Stimulated activated CD4-positive, alpha-beta T cell treated with anti-CD3 and anti-CD28 coated beads, Interleukin-1b, Interleukin-23, amount 100 ng/mL, for 48 hours (primary cell): ENCODE measurements around the gene AKAP6.

Experiments
- DNase-seq: peaks from one replicate; pipeline ENCODE4 v3.0.0-alpha.2; 2020

Gene AKAP6

DNA sequence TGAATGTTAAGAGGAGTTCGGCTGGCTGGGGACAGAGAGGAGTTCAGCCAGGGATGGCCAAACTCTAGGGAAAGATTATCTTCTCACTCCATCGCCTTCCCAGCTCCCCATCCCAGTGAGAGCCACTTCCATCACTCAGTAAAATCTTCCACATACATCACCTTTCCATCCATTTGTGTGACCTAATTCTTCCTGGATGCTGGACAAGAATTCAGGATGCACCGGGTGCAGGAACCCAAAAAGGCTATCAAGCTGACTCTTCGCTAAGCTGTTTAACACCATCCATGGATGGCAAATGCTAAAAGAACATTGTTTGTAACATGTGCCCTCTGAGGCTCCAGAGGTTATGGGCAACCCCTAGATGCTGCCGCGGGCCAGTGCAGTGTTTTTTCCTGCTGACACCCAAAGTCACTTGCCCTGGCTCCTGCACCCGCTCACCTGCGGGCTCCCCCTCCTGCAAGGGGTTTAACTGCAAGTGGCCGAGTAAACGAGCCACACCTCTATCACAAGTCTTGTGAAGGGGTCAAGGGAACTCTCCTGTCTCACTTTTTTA is 393.6 kb downstream of the AKAP6 start:
- no peak for DNase-seq

DNA sequence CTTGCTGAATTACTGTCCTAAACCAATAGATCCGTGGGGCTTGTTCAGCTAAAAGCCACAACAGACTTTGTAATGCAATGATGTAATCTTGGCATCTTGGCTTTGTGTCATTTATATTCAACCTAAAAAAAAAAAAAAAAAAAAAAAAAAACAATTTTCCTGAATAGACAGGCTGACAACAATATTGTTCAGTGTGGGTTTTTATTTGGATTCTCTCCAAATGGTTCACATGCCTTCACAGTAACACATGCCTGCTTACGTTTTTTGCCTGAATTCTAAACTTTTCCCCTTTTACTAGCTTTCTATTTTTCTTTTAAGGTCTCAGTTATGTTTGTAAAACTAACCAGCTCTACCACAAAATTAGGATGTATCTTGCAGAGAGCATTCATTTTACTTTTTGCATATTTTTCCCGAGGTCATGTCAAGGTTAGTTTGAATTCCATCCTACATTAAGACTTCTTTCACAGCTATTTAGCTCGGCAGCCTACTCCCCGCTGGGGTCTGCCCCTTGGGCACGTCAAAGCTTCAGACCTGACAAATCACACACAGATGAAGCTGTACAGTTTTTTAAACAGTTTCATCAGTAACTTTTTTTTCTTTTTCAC is 395.9 kb downstream of the AKAP6 start:
- no peak for DNase-seq

DNA sequence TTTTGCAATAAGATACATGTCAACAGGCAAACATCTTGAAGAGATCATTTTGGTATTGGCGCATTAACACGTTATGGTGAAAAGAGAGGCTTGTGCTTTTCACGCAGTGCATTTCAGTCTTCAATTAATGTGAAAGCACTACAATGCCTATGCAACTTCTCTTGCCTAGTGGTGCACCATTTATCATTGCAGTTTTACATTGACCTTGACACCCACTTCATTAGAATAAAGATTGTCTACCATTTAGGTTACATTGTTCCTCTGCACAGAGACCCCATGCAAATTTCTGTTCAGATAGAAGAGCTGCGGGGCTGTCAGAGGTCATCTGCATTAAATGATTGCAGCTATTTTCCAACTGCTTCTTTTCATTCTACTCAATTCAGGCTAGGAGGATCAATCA is 397.4 kb downstream of the AKAP6 start:
- no peak for DNase-seq

DNA sequence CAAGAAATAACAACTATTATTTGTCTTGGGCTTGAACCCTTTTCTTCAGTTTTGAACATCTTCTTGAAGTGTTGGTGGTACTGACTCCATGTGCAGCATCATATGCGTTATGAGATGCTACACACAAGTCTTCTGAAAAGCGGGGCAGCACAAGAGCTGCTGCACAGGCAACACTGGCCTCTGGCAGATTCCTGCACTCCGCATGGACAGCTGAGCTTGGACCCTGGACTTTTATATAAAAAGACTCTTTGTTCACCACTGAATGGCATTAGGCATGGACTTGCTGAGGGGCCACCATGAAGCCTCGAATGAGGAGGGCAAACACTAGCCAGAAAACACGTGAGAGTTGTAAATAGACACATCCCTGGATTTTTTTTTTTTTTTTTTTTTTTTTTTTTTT is 398.7 kb downstream of the AKAP6 start:
- no peak for DNase-seq

DNA sequence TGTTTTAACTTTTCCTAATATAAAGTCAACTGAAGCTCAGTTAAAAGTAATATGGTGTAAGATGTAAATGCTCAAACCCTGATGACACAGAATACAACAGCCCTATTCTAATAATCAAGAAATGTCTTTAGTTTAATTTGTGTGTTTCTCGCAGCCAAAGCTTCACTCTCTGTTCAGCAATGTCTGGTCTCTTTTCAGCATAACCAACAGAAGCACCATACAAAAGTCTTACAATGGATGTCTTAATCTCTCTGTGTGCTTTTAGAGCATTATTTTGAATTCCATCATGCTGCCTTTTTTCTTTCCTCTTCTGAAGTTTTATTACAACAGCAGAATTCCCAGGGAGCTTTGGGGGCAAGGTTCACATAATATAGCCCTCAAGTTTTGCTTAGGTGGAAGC is 399.4 kb downstream of the AKAP6 start:
- no peak for DNase-seq

DNA sequence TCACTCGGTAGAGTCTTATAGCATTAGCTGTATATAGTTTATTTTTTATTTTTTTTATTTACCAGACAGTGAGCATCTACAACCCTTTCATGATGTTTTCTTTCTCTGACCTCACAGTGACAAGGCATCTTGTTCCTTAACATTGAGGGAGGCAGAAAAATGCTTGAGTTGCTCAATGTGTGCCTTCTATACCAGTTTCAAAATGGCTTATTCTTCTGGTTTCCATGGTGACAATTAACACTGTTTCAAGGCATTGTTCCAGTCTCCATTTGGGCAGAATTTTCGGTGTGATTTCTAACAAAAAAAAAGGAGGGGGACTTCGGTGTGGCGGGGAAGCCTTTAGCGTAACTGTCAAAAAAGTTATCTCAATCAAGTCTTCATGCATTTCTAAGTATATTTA is 399.9 kb downstream of the AKAP6 start:
- DNase-seq, result no peak

DNA sequence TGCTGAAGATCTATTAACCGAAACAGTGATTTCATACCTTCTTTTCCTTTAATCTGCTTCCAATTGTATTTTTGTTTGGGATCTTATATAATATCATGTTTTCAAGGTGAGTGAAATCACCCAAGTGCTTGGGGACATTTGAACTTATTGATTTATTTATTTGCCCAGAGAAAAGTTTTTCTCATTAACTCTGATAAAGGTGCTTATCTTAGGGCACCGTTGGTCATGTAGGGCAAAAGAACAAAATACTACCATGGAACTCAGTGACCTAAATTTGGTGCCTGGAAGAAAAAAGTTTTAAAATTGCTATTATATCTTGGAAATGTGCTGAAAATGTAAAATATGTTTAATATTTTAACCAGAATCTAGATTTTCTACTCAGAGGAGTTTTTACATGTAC is 402.2 kb downstream of the AKAP6 start:
- DNase-seq, result no peak

DNA sequence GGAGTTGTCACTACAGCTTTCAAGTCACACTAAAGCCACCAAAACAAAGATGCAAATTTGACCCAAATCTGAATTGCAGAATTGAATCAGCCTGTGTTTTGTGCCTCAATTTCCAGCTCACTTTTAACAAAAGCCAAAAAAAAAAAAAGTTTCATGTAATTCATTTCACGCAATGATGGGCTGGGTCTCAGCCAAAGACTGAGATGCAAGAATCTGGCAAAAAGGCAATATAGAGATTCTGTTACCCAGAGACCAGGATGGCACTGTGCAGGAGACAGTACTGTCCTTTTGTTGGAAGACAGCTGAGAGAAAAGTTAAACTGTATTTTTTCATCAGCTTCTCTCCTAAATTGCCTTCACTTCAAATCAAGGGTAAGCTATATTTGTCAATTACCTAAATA is 403.9 kb downstream of the AKAP6 start:
- DNase-seq, result no peak

DNA sequence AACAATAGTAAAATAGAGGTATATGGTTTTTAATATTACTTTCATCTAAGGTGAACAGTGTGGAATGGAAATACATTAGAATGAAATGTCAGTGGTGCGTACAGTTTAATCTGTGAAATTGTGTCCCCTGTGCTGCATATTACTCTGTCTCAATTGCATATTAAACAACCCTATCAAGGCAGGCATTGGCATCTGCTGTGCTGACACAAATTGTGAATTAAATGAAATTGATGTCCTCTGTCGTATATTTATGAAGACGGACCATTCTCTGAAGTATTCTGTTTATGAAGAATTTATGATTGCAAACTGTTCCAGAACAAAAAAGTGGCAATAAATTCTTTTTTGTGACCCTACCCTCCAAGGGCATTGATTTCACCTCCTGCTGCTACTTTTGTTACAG is 405.2 kb downstream of the AKAP6 start:
- no peak for DNase-seq

DNA sequence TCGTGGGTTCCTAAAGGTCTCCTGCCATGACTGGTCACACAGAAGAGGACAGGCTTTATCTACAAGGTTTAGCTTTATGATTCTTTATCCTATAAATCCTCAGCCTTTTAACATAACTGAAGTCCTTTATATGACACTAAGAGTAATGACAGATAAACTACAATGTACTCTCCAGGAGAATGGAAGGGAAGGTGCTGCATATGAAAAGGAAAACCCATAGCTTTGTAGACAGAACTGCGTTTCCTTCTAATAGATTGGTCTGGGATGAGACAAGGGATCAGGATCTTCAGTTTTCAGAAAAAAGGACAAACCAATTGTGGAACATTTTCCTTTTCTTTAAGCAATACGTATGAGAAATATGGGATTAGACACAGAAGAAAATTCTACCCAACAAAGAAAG is 408.5 kb downstream of the AKAP6 start:
- no peak for DNase-seq

DNA sequence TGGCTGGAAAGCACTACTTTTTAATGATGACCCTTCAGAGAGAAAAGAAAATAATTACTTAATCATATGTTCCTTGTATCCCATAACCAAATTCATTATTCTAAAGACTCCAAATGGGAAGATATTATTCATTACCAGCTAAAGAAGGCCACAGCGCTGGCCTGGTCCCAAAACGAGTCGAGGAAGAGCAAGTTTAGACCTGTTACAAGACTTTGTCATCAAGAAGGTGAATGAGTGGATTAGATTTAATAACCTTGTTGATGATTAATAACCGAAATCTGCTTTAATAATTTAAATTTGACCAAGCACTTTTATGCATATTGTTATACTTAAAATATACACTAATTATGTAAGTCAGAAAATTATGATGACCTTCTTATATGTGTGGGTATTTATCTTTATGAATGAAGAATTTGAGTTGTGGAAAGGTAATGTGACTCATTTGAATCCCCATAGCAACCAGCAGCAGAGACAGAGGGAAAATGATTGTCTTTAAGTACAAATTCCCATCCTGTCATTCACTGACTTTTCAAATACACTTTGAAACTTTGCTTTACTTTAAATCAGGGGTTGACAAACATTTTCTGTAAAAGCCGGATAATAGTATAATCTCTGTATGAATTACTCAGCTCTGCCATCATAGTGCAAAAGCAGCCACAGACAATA is 409.2 kb downstream of the AKAP6 start:
- no peak for DNase-seq

DNA sequence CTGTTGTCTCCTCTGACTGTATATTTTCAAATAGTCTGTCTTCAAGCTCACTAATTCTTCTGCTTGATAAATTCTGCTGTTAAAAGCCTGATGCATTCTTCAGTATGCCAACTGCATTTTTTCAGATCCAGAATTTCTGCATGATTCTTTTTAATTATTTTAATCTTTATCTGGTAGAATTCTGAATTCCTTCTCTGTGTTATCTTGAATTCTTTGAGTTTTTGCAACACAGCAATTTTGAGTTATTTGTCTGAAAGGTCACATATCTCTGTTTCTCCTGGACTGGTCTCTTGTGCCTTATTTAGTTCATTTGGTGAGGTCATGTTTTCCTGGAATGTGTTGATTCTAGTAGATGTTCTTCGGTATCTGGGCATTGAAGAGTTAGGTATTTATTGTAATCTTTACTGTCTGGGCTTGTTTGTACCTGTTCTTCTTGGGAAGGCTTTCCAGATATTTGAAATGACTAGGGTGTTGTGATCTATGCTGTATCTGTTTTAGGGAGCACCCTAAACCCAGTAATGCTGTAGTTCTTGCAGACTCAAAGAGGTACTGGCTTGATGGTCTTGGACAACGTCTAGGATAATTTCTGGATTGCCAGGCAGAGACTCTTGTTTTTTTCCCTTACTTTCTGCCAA is 415.8 kb downstream of the AKAP6 start:
- no peak for DNase-seq

DNA sequence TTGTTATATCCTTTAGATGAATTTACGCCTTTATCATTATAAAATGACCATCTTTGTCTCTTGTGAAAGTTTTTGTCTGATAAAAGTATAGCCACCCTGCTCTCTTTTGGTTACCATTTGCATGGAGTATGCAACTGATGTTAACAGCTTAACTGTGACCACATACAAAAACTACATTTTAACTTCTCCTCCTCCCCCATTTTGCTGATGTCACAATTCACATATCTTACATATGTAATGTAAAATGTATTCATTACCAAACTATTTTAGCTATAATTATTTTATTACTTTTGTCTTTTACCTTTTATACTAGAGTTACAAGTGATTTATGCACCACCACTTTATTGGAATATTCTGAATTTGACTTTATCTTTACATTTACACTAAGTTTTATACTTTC is 425.1 kb downstream of the AKAP6 start:
- DNase-seq, result no peak

DNA sequence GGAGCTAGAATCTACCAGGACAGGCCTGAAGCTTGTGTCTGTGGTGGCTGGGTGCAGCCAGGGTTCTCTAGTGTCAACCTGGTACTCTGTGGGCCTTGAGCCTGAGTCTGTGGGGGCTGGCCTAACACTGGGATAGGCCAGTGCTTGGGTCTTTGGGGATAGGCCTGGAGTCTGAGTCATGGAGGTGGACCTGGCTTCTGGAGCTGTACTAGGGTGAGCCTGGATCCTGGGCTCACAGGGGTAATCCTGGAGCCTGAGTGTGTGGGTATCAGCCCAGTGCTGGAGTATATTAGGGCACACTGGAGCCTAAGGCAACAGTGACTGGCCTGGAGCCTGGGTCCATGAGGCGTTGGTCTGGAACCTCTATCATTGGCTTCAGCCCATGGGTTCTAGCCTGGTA is 427.1 kb downstream of the AKAP6 start:
- no peak for DNase-seq

DNA sequence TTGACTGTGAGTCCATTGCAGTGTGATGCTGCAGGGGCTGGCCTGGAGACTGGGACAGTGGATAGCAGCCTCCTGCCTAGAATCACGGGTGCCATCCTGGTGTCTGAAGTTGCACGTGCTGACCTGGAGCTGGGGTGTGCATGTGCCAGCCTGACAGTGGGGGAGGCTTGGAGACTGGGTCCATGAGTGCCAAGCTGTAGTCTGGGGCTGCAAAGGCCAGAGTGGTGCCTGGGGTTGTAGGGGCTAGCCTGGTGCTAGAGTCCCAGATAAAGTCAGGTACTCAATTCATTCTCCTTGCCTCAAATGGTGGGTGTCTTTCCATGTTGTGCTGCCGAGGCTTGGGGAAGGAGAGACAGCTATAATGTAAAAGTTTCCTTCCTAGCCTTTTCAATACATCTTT is 427.7 kb downstream of the AKAP6 start:
- no peak for DNase-seq

DNA sequence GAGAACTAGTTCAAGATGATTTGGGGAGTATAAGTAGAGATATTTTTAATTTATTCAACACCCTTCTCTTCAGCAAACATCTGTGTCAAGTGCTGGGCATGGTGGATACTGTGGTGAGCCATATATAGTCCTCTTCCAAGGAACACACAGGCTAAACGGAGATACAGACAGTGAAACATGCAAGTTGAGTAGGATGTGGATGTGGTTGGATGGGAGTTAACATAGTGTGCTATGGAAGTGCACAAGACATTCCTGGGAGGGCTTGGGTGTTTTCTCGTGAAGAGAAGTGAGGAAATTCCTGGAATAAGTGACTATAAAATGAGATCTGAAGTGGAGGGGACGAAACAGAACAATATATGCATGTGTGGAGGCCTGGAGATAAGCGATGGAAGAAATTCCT is 428.5 kb downstream of the AKAP6 start:
- DNase-seq, result no peak

DNA sequence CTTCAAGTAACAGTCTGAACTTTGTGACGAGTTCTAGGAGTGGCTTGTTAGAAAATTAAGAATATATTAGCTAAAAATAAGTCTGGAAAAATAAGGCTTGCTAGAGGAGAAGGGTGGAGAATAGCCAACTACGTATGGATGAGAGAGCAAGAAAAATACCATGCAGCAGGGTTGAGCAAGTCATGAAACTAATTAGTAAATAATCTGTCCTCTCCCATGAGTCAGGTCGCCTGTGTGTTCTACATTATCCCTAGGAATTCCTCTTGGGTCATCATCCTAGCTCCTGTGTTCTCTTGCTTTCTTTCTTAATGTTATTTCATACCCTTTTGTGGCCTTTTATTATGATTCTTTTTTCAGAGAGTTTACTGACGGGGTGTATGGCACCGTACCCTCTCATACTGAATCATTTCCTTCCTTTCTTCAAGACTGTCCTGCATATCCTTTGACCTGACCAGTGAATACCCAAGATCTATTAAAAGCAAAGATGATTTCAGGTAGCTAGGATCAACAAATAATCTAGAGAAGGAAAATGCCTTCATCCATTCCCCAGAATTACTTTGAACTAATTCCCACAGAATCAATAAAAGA is 432.4 kb downstream of the AKAP6 start:
- no peak for DNase-seq

DNA sequence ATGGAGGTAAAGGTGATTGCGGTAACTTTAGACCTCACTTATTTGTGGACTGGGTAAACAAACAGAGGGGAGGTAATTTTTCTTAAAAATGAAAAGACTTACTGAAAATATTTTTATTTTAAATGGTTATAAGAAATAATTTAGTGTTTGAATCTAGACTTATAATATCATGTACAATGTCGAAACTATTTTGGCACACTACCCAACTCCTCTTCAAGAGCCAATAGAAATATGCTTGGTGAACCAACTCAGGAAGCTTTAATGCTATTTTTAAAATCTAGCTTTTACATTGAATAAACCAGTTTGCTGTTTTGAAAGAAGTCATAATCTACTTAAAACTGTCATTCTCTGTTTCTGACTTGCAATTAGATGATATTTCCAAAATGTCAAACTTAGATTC is 433.8 kb downstream of the AKAP6 start:
- DNase-seq, result no peak

DNA sequence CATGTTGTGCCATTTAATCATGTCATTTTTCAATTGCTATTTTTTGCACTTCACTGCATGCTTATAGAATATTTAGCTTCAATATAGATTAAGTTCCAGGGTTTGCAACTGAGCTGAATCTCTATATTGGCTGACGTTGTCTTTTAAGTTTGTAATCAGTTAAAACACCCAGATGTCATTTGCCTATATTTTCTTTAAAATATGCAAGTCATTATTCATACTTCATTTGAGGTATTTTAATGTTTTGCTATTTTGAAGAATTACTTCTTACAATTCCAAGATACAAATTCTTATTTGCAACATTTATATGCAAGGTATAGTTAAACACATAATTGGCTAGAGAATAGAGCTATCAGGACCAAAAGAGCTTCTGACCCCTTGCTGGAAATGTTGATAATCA is 434.6 kb downstream of the AKAP6 start:
- DNase-seq, result no peak

DNA sequence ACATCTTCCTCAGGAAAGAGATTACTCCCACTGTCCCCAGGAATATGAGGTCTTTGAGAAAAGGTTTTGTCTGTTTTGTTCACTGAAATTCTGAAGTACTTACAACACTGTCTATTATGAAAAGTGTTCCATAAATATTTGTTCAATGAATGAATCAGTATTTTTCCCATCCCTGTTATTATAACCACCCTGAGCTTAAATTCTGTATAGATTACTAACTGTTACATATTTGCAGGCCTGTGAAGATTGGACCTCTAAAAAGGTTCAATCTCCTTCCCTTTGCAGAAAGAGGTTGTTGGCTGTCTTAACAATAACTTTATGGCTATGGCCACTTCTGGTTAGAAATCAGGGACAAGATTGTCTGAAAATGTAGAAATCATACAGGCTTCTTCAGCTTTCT is 435.0 kb downstream of the AKAP6 start:
- DNase-seq, result no peak

DNA sequence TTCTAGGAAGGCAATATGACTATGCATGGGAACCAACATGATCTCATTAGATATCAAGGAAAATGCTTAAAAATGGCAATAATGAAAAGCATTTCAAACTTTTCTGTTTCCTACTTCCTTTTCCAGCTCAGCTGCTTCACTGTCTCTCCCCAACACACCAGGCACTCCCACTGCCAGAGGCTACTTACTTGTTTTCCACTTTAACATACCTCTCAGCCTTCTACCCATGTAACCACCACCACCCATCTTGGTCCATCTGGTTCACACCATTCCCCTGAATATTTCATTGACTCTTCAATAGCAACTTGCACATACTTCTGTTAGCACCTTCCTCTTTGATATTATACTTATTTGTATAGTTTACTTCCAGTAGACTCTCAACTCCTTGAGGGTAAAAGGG is 441.3 kb downstream of the AKAP6 start:
- no peak for DNase-seq

DNA sequence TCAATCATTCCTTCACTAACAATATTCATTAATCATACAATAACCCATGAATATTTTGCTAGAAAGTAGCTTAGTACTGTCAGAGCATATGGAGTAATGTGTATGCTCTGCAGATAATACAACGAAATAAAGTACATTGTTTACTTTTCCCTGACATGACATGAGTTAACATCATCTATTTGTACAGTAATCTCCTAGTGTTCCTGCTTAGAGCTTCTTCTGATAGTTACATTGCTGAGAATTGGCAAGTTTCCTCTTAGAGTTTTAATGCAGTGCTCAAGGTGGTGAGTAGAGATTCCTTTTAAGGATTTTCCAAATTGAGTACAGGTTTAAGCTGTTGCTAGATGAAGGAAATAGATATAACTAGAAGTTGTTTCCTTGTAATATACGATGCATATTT is 445.1 kb downstream of the AKAP6 start:
- DNase-seq, result no peak

DNA sequence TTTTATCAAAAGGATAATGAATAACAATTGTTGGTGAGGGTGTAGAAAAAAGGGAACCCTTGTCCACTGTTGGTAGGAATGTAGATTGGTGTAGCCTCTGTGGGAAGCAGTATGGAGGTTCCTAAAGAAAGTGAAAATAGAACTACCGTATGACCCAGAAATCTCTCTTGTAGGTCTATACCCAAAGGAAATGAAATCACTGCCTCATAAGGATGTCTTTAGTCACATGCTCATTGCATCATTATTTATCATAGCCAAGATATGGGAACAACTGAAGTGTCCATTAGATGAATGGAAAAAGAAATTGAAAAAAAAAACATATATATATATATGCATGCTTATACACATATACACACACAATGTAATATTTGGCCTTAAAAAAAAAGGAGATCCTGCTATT is 450.7 kb downstream of the AKAP6 start:
- DNase-seq, result no peak

DNA sequence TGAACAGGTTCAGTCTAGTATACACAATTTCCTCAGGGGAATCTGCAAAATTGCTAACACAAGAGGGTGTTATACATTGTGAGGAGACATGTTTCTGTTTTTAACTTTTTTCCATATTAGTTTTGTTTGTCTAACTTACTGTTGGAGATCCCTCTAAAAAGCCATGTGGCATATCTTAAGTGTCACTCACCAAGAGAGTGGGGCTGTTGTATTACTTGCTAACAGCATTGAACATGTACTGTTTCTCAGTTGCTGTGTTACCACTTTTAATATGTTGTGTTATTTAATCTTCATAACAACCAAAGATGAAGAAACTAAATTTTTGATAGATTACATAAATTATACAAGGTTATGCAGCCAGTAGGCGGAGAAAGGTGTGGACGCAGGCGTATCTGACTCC is 455.3 kb downstream of the AKAP6 start:
- DNase-seq, result no peak
